22Rv1 (cell line): ENCODE results near the gene SAPCD2.

ENCODE experiments used
- H3K27ac ChIP-seq: fragments of 450-650 bp; 2 replicates; pipeline ENCODE4 v1.5.1; 2017
- CTCF ChIP-seq: fragments of 450-650 bp; IDR thresholded peaks from 2 replicates; pipeline ENCODE4 v1.5.1; 2017; ENCODE audit warnings: mild to moderate bottlenecking
- ZFX ChIP-seq: fragments of 450-650 bp; IDR thresholded peaks from 2 replicates; pipeline ENCODE4 v1.6.1; 2017; ENCODE audit warnings: antibody characterized with exemption, borderline replicate concordance

The SAPCD2 gene

GRCh38 chr9:137088121-137088520 is 17.8 kb upstream of the SAPCD2 start:
- TF ChIP-seq ZFX (no peak), CTCF (no peak)
- H3K27ac ChIP-seq = peak overlapping the region; percentile 99

GRCh38 chr9:137087409-137087925 is 17.1 kb upstream of the SAPCD2 start:
- no peak for TF ChIP-seq CTCF
- TF ChIP-seq ZFX = no peak
- peak overlapping the region; percentile 99 for H3K27ac ChIP-seq

GRCh38 chr9:137086531-137087408 is 16.4 kb upstream of the SAPCD2 start, which contains the start of gene MAN1B1:
Gene MAN1B1 (plus strand): TSS chr9:137086985. CDS start chr9:137087000, 15 bp downstream.
- TF ChIP-seq ZFX = no peak
- peak; percentile 15; the same call in 1 of the 2 replicates for TF ChIP-seq CTCF
- H3K27ac ChIP-seq = peak within 1 kb of the TSS; percentile 99

GRCh38 chr9:137085920-137086530 is 15.7 kb upstream of the SAPCD2 start:
- no peak for TF ChIP-seq CTCF
- TF ChIP-seq ZFX = no peak
- H3K27ac ChIP-seq = peak overlapping the region; percentile 99

GRCh38 chr9:137084526-137084925 is 14.2 kb upstream of the SAPCD2 start:
- peak overlapping the region; percentile 99 for H3K27ac ChIP-seq
- TF ChIP-seq ZFX (no peak), CTCF (no peak)

GRCh38 chr9:137083394-137084004 is 13.1 kb upstream of the SAPCD2 start:
- H3K27ac ChIP-seq = peak overlapping the region; percentile 99

More at GRCh38 chr9:137083394-137084004, 13.1 kb upstream of the SAPCD2 start:
- no peak for TF ChIP-seq CTCF
- TF ChIP-seq ZFX = no peak
